H1 (cell line): ENCODE results near the gene LRRTM4. TPM values are rescaled to one million over a fixed set of nuclear protein-coding genes. Genes with fewer than 3 reads are reported as not detected.

Source experiments
- CTCF ChIA-PET: fragments of 300-600 bp; sonication (Branson Sonifier 250); formaldehyde crosslinking; loops from one replicate; lab custom pipeline; 2021; ENCODE audit not compliant: partially characterized antibody; lab: Charles Lee
- POLR2A ChIA-PET: fragments of 300-600 bp; sonication (Branson Sonifier 250); formaldehyde crosslinking; loops from one replicate; lab custom pipeline; 2021; ENCODE audit warnings: inconsistent platforms; ENCODE audit not compliant: partially characterized antibody; lab: Charles Lee
- DNase-seq, 2 experiments: peaks; one replicate each; pipeline versions ENCODE4 v3.0.0 to v3.0.0-alpha.2; 2010 to 2022; ENCODE audit warnings: low spot score in 2 of 2, low read depth in 1 of 2, mixed read lengths in 1 of 2
- FAIRE-seq: peaks from 2 replicates; lab custom pipeline; 2011; peaks lifted over from hg19 to GRCh38; lab: Jason Lieb, UNC
- H2AFZ ChIP-seq: 2 replicates; pipeline ENCODE4 v1.8.1; 2012; ENCODE audit warnings: low read length, inconsistent platforms
- H2AK5ac ChIP-seq: 2 replicates; pipeline ENCODE4 v1.6.1; 2013; ENCODE audit warnings: low read depth, low read length
- H2BK120ac ChIP-seq: replicated peaks from 2 replicates; pipeline ENCODE3; 2013; ENCODE audit warnings: low read depth, low read length, inconsistent platforms
- H2BK12ac ChIP-seq: 2 replicates; pipeline ENCODE4 v1.6.1; 2013; ENCODE audit warnings: low read depth, low read length
- H2BK15ac ChIP-seq: 2 replicates; pipeline ENCODE4 v1.6.1; 2013; ENCODE audit warnings: low read length
- H2BK20ac ChIP-seq: 2 replicates; pipeline ENCODE4 v1.6.1; 2013; ENCODE audit warnings: low read length
- H2BK5ac ChIP-seq: 2 replicates; pipeline ENCODE4 v1.6.1; 2013; ENCODE audit warnings: low read depth, low read length
- H3K14ac ChIP-seq: 2 replicates; pipeline ENCODE4 v1.6.1; 2013; ENCODE audit warnings: inconsistent platforms; ENCODE audit not compliant: insufficient read length
- H3K18ac ChIP-seq: 2 replicates; pipeline ENCODE4 v1.6.1; 2013; ENCODE audit warnings: low read length; ENCODE audit errors: extremely low read depth
- H3K23ac ChIP-seq: 2 replicates; pipeline ENCODE4 v1.6.1; 2013; ENCODE audit warnings: inconsistent platforms; ENCODE audit not compliant: insufficient read length
- H3K23me2 ChIP-seq: 2 replicates; pipeline ENCODE4 v1.6.1; 2013; ENCODE audit warnings: low read depth, low read length
- H3K27ac ChIP-seq: 2 replicates; pipeline ENCODE4 v1.6.1; 2011; ENCODE audit warnings: low read depth, low read length, inconsistent platforms
- H3K27me3 ChIP-seq, 4 experiments: replicated peaks in 1 of 4; 1 replicate in 1 of 4; 2 replicates in 3 of 4; pipeline versions ENCODE4 v1.6.1 to v1.8.1; 2011 to 2013; ENCODE audit warnings: low read length in 3 of 4, mild to moderate bottlenecking in 3 of 4, inconsistent platforms in 2 of 4, mixed read lengths in 2 of 4, moderate library complexity in 1 of 4; ENCODE audit not compliant: control insufficient read depth in 3 of 4, insufficient read depth in 3 of 4; ENCODE audit errors: extremely low read depth in 1 of 4
- H3K36me3 ChIP-seq, 4 experiments: 2 replicates each; pipeline versions ENCODE4 v1.6.1 to v1.8.1; 2011 to 2013; ENCODE audit warnings: mild to moderate bottlenecking in 4 of 4, low read length in 3 of 4, moderate library complexity in 2 of 4, control low read depth in 1 of 4, inconsistent platforms in 1 of 4; ENCODE audit not compliant: insufficient read depth in 4 of 4, control insufficient read depth in 2 of 4
- H3K4ac ChIP-seq: replicated peaks from 2 replicates; pipeline ENCODE3; 2013; ENCODE audit warnings: low read length, low read depth, mixed read lengths, inconsistent platforms; ENCODE audit not compliant: insufficient read length
- H3K4me1 ChIP-seq, 4 experiments: replicated peaks in 1 of 4; 1 replicate in 1 of 4; 2 replicates in 3 of 4; pipeline versions ENCODE4 v1.6.1 to v1.8.1; 2011 to 2013; ENCODE audit warnings: low read length in 3 of 4, inconsistent platforms in 2 of 4, mixed read lengths in 1 of 4; ENCODE audit not compliant: insufficient read depth in 4 of 4, control insufficient read depth in 3 of 4
- H3K4me2 ChIP-seq, 2 experiments: 2 replicates each; pipeline versions ENCODE4 v1.6.1 to v1.8.1; 2011 to 2013; ENCODE audit warnings: low read depth in 2 of 2, low read length in 2 of 2, control low read depth in 1 of 2, inconsistent platforms in 1 of 2, mild to moderate bottlenecking in 1 of 2; ENCODE audit not compliant: insufficient read depth in 1 of 2
- H3K4me3 ChIP-seq, 4 experiments: fragments of 200-600, 300-600 bp in 1 of 4; sonication (generic), shearing (Covaris generic), sonication (Bioruptor Twin) in 1 of 4; 2 replicates each; pipeline versions ENCODE4 v1.5.1 to v1.8.1; 2011 to 2016; ENCODE audit warnings: low read length in 4 of 4, low read depth in 3 of 4, control low read depth in 2 of 4, inconsistent platforms in 2 of 4, mild to moderate bottlenecking in 2 of 4, mixed read lengths in 1 of 4, moderate library complexity in 1 of 4; ENCODE audit not compliant: insufficient read depth in 2 of 4; ENCODE audit errors: extremely low read depth in 1 of 4
- H3K56ac ChIP-seq: replicated peaks from 2 replicates; pipeline ENCODE3; 2013; ENCODE audit warnings: low read depth, mild to moderate bottlenecking, mixed read lengths, low read length, inconsistent platforms; ENCODE audit not compliant: insufficient read length
- H3K79me1 ChIP-seq: 2 replicates; pipeline ENCODE4 v1.6.1; 2013; ENCODE audit warnings: low read depth, low read length, control low read depth
- H3K79me2 ChIP-seq, 2 experiments: 2 replicates each; pipeline versions ENCODE4 v1.6.1 to v1.8.1; 2012 to 2013; ENCODE audit warnings: low read length in 2 of 2, mild to moderate bottlenecking in 2 of 2, inconsistent platforms in 1 of 2; ENCODE audit not compliant: insufficient read depth in 2 of 2, control insufficient read depth in 1 of 2
- H3K9ac ChIP-seq, 4 experiments: replicated peaks in 1 of 4; 1 replicate in 1 of 4; 2 replicates in 3 of 4; pipeline versions ENCODE4 v1.6.1 to v1.8.1; 2011 to 2013; ENCODE audit warnings: low read depth in 3 of 4, low read length in 3 of 4, control low read depth in 2 of 4, mild to moderate bottlenecking in 2 of 4, moderate library complexity in 2 of 4, inconsistent platforms in 1 of 4; ENCODE audit errors: extremely low read depth in 1 of 4
- H3K9me3 ChIP-seq, 2 experiments: 2 replicates each; pipeline versions ENCODE4 v1.6.1 to v1.8.1; 2012 to 2013; ENCODE audit warnings: mild to moderate bottlenecking in 2 of 2, moderate library complexity in 2 of 2, control low read depth in 1 of 2, inconsistent platforms in 1 of 2, low read depth in 1 of 2, low read length in 1 of 2, mixed read lengths in 1 of 2; ENCODE audit not compliant: insufficient read depth in 2 of 2
- H4K20me1 ChIP-seq, 2 experiments: replicated peaks in 1 of 2; 2 replicates each; pipeline versions ENCODE3 to v1.8.1; 2011 to 2013; ENCODE audit warnings: inconsistent platforms in 2 of 2, low read length in 2 of 2, mild to moderate bottlenecking in 1 of 2; ENCODE audit not compliant: insufficient read depth in 2 of 2, control insufficient read depth in 1 of 2
- H4K5ac ChIP-seq: 2 replicates; pipeline ENCODE4 v1.6.1; 2013; ENCODE audit warnings: low read length, low read depth, mixed read lengths, inconsistent platforms; ENCODE audit not compliant: insufficient read length
- H4K8ac ChIP-seq: 2 replicates; pipeline ENCODE4 v1.8.0; 2013; ENCODE audit warnings: mild to moderate bottlenecking, moderate library complexity, low read length, inconsistent platforms; ENCODE audit not compliant: insufficient read depth; ENCODE audit errors: extremely low read depth
- H4K91ac ChIP-seq: replicated peaks from 2 replicates; pipeline ENCODE3; 2013; ENCODE audit warnings: low read length, mixed read lengths, inconsistent platforms; ENCODE audit not compliant: insufficient read length
- BACH1 ChIP-seq: IDR thresholded peaks from 2 replicates; pipeline ENCODE4 v1.6.1; 2012; ENCODE audit warnings: low read length, improper control_type of control experiment
- CBX8 ChIP-seq: fragments of 300-800, 300-1000 bp; sonication (generic); IDR thresholded peaks from 2 replicates; pipeline ENCODE4 v1.7.1; 2016; ENCODE audit warnings: low read depth, low read length, borderline replicate concordance
- CTBP2 ChIP-seq: IDR thresholded peaks from 2 replicates; pipeline ENCODE4 v1.7.0; 2011; ENCODE audit warnings: borderline replicate concordance, mild to moderate bottlenecking, moderate library complexity, mixed read lengths, low read length; ENCODE audit not compliant: insufficient read depth, insufficient read length
- EGR1 ChIP-seq: IDR thresholded peaks from 2 replicates; pipeline ENCODE4 v1.6.1; 2011; ENCODE audit warnings: low read depth, low read length, borderline replicate concordance
- GABPA ChIP-seq: IDR thresholded peaks from 2 replicates; pipeline ENCODE4 v1.6.1; 2011; ENCODE audit warnings: mild to moderate bottlenecking, low read length, moderate library complexity, borderline replicate concordance; ENCODE audit not compliant: insufficient read depth
- HDAC6 ChIP-seq: IDR thresholded peaks from one replicate; pipeline ENCODE4 v1.7.1; 2012; ENCODE audit warnings: low read depth, mild to moderate bottlenecking, inconsistent platforms, low read length, moderate library complexity
- JUN ChIP-seq: IDR thresholded peaks from 2 replicates; pipeline ENCODE4 v1.6.1; 2011; ENCODE audit warnings: low read depth, mild to moderate bottlenecking, improper control_type of control experiment, low read length
- JUND ChIP-seq: IDR thresholded peaks from 2 replicates; pipeline ENCODE4 v1.6.1; 2011; ENCODE audit warnings: mild to moderate bottlenecking, improper control_type of control experiment, low read length
- KDM1A ChIP-seq: fragments of 200-600, 300-600 bp; sonication (generic); IDR thresholded peaks from 2 replicates; pipeline ENCODE4 v1.7.1; 2016; ENCODE audit warnings: mild to moderate bottlenecking, low read length, borderline replicate concordance
- MAFK ChIP-seq: IDR thresholded peaks from 2 replicates; pipeline ENCODE4 v1.6.1; 2012; ENCODE audit warnings: low read depth, mild to moderate bottlenecking, improper control_type of control experiment, low read length
- POLR2A ChIP-seq, 2 experiments: IDR thresholded peaks; 1 replicate in 1 of 2; 2 replicates in 1 of 2; pipeline ENCODE4 v1.6.1; 2011; ENCODE audit warnings: low read depth in 2 of 2, low read length in 2 of 2, mild to moderate bottlenecking in 2 of 2; ENCODE audit errors: control extremely low read depth in 1 of 2
- RXRA ChIP-seq: IDR thresholded peaks from 2 replicates; pipeline ENCODE4 v1.6.1; 2011; ENCODE audit warnings: low read depth, mild to moderate bottlenecking, low read length, moderate library complexity; ENCODE audit not compliant: insufficient read depth
- SAP30 ChIP-seq: fragments of 300-600 bp; sonication (generic); IDR thresholded peaks from 2 replicates; pipeline ENCODE4 v1.7.1; 2012; ENCODE audit warnings: low read length, moderate library complexity, mild to moderate bottlenecking, inconsistent platforms; ENCODE audit not compliant: insufficient read depth, insufficient replicate concordance
- SUZ12 ChIP-seq: fragments of 200-600 bp; sonication (generic); IDR thresholded peaks from 2 replicates; pipeline ENCODE4 v1.6.1; 2012; ENCODE audit warnings: mild to moderate bottlenecking, inconsistent platforms, low read length, moderate library complexity, mixed read lengths
- TAF1 ChIP-seq: IDR thresholded peaks from 2 replicates; pipeline ENCODE4 v1.6.1; 2011; ENCODE audit warnings: mild to moderate bottlenecking, low read depth, low read length
- TCF12 ChIP-seq: IDR thresholded peaks from 2 replicates; pipeline ENCODE4 v1.6.1; 2011; ENCODE audit warnings: low read depth, mild to moderate bottlenecking, low read length
- WGBS, 2 experiments: shearing (Covaris generic) in 1 of 2; methylation state at CpG; one replicate each; pipeline versions ENCODE4 v1.1.6 to v1.1.7; 2013 to 2015; ENCODE audit warnings: low lambda C conversion rate in 2 of 2, mixed read lengths in 2 of 2, inconsistent platforms in 1 of 2, low coverage in 1 of 2, missing lambda C conversion rate in 1 of 2; ENCODE audit not compliant: insufficient replicate concordance in 2 of 2, insufficient coverage in 1 of 2, insufficient read length in 1 of 2; ENCODE audit errors: extremely low coverage in 1 of 2, missing lambda C conversion rate in 1 of 2; 5-methylcytosine and 5-hydroxymethylcytosine counted together
- polyA plus RNA-seq, 7 experiments: library from polyadenylated mRNA; depleted of rRNA in 3 of 7; stranded (reverse) in 5 of 7; unstranded in 2 of 7; fragments of >200 nt in 5 of 7; fragments of 200-250 nt in 2 of 7; gene quantifications; 1 replicate in 5 of 7; 2 replicates in 1 of 7; 4 replicates in 1 of 7; pipeline versions ENCODE4 v1.2.1 to v1.2.3, GENCODE V29; 2011 to 2013; ENCODE audit warnings: missing spikeins in 2 of 7, mixed read lengths in 2 of 7
- total RNA-seq: library from RNA; stranded (reverse); fragmentation: NEBNext Ultra II Directional; extraction: Animal tissue kit (Norgen Biotek cat#: 25700); gene quantifications from 2 replicates; pipeline ENCODE4 v1.2.1, GENCODE V29; 2021

The LRRTM4 gene
- total and polyA plus RNA-seq, 2 of the 8 experiments (the other 6 are each of a cell fraction or from before 2014, with no cell fraction given), result 3.6 to 9.5 TPM

DNA sequence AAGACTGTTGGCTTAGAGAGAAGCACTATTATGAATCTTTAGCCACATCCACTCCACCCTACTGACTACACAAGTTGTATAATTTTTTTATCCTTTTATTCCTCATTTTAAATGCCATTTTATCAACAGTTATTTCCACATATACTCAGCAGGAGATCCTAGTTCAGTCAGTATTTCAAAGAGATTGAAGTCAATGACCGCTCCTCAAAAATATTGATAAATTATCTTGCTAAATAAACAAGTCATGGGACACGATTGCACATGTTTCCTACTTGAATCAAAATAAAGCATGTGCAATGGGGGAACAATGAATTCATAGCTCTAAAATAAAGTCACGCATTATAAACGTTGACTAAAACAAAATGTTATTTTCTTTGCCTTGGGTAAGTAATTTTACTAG is 496.5 kb downstream of the LRRTM4 start:
- H3K27ac ChIP-seq, result no peak overlapping the region
- no peaks in the 10 kb centered on the region for H4K20me1 ChIP-seq
- H3K4me2 ChIP-seq, result no peak overlapping the region
- no peak overlapping the region for H3K4ac ChIP-seq
- no peak overlapping the region for H4K8ac ChIP-seq
- no peak for FAIRE-seq
- H2AFZ ChIP-seq, result no peak overlapping the region
- no peak for TF ChIP-seq BACH1
- no peak for TF ChIP-seq JUN
- no peak for TF ChIP-seq CBX8
- TF ChIP-seq TAF1, result no peak
- TF ChIP-seq MAFK, result no peak
- no peak for TF ChIP-seq GABPA
- TF ChIP-seq CTBP2, result no peak
- no peak for TF ChIP-seq SAP30
- TF ChIP-seq JUND, result no peak
- no peak for TF ChIP-seq HDAC6
- no peak for TF ChIP-seq RXRA
- TF ChIP-seq KDM1A, result no peak
- no peak for TF ChIP-seq POLR2A (IDR thresholded peaks at IDR 0.05; ENCODE audit: control extremely low read depth in 1 of 2, low read depth in 2 of 2, low read length in 2 of 2)
- no peak for TF ChIP-seq EGR1
- no peak for TF ChIP-seq TCF12
- TF ChIP-seq SUZ12, result no peak
- H2AK5ac ChIP-seq, result no peak overlapping the region
- peaks cover 0 to 4% of the 10 kb centered on the region in 2 experiments; a peak in 1 of 4 replicates for H3K9me3 ChIP-seq
- no peaks in the 10 kb centered on the region for H3K79me1 ChIP-seq
- no peaks in the 10 kb centered on the region for H3K79me2 ChIP-seq
- no peak overlapping the region for H2BK5ac ChIP-seq
- H2BK12ac ChIP-seq, result no peak overlapping the region
- no peak overlapping the region for H3K9ac ChIP-seq
- no peaks in the 10 kb centered on the region for H3K36me3 ChIP-seq
- H3K27me3 ChIP-seq, result no peaks in the 10 kb centered on the region
- H3K18ac ChIP-seq, result no peak overlapping the region
- H2BK15ac ChIP-seq, result no peak overlapping the region
- POLR2A ChIA-PET, result no interaction called here
- DNase-seq, result no peak
- no peak overlapping the region for H2BK120ac ChIP-seq
- no peaks in the 10 kb centered on the region for H3K4me1 ChIP-seq
- no peaks in the 10 kb centered on the region for H3K23me2 ChIP-seq
- no peak overlapping the region for H4K5ac ChIP-seq
- 89% methylated on average over 4 of the region's 4 CpGs; no CpG with 5 or more reads in 1 of the 2 experiments for WGBS, 2 experiments
- no peak overlapping the region for H3K56ac ChIP-seq
- H4K91ac ChIP-seq, result no peak overlapping the region
- H3K23ac ChIP-seq, result no peak overlapping the region
- no peak overlapping the region for H2BK20ac ChIP-seq
- CTCF ChIA-PET, result interaction anchor here (0.6 kb wide), 1 partner anchor 1278 kb away, joined by 3 read pairs; no protein-coding TSS in a partner anchor
- H3K14ac ChIP-seq, result no peak overlapping the region
- no peak overlapping the region for H3K4me3 ChIP-seq
